ENCODE results near the gene MYO1B.

MYO1B gene
- total RNA-seq = 2.0 to 67.8 reads per million in 2 experiments

- peak; percentile 7 for DNase-seq (ENCODE audit: low read depth)
Observed at GRCh38 chr2:191245046-191245868, at the start of gene MYO1B. MYO1B (plus strand) TSS chr2:191245404; CDS start chr2:191276896, 31,492 bp downstream.

- no peak for DNase-seq (ENCODE audit: low read depth)
Observed at GRCh38 chr2:191197096-191197495, 48.1 kb upstream of the MYO1B start.

DNA sequence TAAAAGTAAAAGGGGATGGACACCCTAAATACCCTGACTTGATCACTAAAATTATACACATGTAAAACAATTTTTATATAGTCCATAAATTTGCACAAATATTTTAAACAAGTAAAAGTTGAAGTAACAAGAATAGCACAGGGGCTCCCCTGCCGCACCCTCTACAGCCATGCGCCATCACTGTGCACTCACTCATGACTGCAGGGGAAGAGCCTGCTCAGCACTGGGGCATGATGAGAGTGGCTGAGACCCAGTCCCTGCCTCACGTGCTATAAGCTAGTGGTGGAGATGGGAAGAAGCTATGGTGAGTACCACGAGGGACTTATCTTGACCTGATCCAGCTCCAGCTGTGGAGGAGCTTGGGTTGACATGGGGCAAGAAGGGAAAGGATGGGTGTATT lies 46.9 kb upstream of the MYO1B start:
- DNase-seq (ENCODE audit: low read depth) = no peak

GRCh38 chr2:191199929-191200512 lies 45.2 kb upstream of the MYO1B start:
- DNase-seq (ENCODE audit: low read depth) = no peak

- DNase-seq (ENCODE audit: low read depth) = no peak
Observed at GRCh38 chr2:191200910-191201309, 44.3 kb upstream of the MYO1B start.

- no peak for DNase-seq (ENCODE audit: low read depth)
Observed at GRCh38 chr2:191202209-191202721, 42.9 kb upstream of the MYO1B start.

- DNase-seq (ENCODE audit: low read depth) = no peak
Observed at GRCh38 chr2:191202881-191203397, 42.3 kb upstream of the MYO1B start.

- DNase-seq (ENCODE audit: low read depth) = no peak
Observed at GRCh38 chr2:191204433-191204832, 40.8 kb upstream of the MYO1B start.

DNA sequence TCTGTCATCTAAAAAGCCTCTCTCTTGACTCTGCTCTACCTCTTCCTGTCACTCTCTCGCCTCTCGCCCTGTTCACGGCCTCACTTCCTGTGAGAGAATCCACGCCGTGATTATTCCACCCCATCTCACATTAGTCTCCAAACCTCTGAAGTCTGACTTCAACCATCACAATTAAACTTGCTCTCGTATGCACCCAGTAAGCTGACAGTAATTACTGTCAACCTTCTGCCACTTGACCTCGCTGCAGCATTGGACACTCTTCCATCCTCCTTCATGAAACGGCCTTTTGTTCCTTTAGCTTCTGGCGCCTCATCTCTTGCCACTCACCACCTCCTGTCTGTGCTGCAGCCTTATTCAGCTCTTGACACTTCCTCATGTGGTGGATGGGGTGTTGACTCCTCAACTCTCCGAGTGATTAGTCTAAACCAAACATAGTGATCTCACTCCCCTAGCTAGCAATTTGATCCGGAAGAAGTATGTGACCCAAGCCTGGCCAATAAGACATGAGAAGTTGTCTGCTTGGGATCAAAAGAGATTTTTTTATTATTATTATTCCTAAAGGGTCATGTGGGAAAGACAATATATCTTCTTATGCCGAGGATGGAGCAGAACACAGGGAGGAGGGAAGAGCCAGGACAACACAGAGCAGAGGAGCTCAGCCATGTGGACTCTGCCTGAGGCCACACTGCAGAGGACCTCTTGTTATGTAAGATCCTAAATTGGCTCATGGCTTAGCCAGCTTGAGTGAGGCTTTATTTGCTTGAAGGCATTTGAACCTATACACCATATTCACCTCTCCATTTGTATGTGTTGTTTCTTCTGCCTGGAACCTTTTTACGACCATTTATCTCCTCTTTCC lies 38.4 kb upstream of the MYO1B start:
- DNase-seq (ENCODE audit: low read depth) = no peak

DNA sequence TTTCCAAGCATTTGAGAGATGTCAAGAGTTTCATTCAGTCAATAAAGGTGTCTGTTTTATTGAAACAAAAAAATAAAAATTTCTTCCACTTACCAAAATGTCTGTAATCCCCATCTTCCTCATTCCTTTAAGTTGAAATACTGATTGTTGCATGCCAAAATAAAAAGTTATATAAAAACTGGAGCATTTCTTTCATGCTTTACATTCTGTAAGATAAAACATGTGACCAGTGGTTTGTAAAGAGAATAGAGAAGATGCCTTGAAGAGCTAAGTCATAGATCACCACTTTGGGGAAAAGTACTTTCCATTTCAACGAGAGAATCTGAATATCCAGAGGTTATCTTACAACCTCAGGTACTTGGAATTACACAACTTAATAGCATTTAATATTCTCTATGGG lies 35.9 kb upstream of the MYO1B start:
- DNase-seq (ENCODE audit: low read depth) = no peak

DNA sequence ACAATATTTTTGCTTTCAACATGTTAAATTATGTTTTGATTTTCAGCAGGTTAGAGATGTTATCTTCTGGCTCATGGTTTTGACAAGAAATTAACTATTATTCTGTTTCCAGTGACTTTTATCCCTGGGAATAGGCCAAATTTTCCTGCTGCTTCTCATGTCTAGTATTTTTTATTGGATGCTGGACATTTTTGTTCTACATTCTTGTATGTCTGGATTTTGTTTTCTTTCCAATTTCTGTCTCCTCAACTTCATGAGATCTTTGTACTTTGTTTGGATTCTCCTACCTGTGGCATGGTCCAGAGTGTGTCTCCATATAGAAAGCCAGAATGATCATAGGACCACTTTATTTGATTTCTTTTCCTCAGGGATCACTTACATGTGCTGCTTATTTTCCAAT lies 33.1 kb upstream of the MYO1B start:
- no peak for DNase-seq (ENCODE audit: low read depth)

- no peak for DNase-seq (ENCODE audit: low read depth)
Observed at GRCh38 chr2:191213333-191213732, 31.9 kb upstream of the MYO1B start.

GRCh38 chr2:191215230-191215629 lies 30.0 kb upstream of the MYO1B start:
- no peak for DNase-seq (ENCODE audit: low read depth)

GRCh38 chr2:191215666-191216065 lies 29.5 kb upstream of the MYO1B start:
- no peak for DNase-seq (ENCODE audit: low read depth)

- no peak for DNase-seq (ENCODE audit: low read depth)
Observed at GRCh38 chr2:191217580-191217979, 27.6 kb upstream of the MYO1B start.

- no peak for DNase-seq (ENCODE audit: low read depth)
Observed at GRCh38 chr2:191218292-191218898, 26.8 kb upstream of the MYO1B start.

GRCh38 chr2:191220671-191221070 lies 24.5 kb upstream of the MYO1B start:
- DNase-seq (ENCODE audit: low read depth) = no peak

DNA sequence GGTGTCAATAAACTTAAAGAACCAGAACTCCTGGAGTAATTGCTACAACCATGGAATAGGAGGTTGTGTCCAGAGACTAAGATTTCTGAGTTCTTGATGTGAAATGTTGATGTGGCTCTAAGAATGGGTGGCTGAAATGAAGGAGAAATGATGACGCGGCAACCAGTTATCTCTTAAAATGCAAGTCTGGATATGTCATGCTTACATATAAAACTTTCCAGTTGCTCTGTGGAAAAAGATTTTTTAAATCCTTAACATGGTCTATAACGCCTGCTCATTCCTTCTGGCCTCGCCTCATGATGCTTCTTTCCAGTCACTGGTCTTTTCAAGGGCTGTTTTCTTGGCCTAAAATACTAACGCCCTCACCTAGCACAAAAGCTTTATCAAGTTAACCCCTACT lies 23.5 kb upstream of the MYO1B start:
- no peak for DNase-seq (ENCODE audit: low read depth)

GRCh38 chr2:191222507-191222906 lies 22.7 kb upstream of the MYO1B start:
- no peak for DNase-seq (ENCODE audit: low read depth)

DNA sequence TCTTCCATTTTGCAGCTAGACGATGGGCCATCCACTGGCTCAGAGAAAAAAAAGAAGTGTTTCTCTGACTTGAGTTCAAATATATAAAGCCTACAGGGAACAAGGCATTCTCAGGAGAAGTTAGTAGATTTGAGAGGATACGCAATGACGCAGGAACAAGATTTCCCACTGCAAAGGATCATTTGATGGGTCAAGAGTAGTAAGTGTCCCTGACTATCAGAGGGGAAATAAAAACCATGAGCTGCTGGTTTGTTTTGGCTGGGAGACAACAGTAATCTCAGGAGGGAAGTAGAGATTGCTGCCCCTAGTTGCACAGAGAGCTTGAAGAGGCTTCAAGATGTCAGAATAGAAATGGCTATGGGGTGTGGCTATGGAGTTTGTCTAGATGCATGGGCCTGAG lies 22.3 kb upstream of the MYO1B start:
- DNase-seq (ENCODE audit: low read depth) = no peak

DNA sequence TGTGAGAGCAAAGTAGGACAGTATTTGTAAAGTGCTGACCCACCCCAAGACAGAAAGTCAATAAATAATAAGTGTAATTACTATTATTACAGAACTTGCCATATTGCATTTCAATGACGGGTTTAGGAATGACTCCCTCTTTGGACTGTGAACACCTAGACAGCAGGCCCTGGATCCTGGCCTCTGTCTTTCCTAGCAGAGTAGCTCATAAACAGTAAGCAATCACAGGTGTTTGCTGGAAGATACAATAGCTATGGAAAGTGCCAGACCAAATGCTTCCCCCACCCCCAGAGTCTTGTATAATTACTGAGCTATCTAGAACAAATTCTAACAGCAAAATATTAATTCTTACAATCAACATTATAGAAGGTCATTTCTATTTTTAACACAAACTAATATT lies 20.1 kb upstream of the MYO1B start:
- no peak for DNase-seq (ENCODE audit: low read depth)

GRCh38 chr2:191225690-191226089 lies 19.5 kb upstream of the MYO1B start:
- DNase-seq (ENCODE audit: low read depth) = no peak
